ENCODE results near the gene MTREX. TPM values are rescaled to one million over a fixed set of nuclear protein-coding genes. Genes with fewer than 3 reads are reported as not detected.

The MTREX gene
- total and polyA plus RNA-seq, 2 of the 8 experiments (the other 6 are each of a cell fraction or from before 2014, with no cell fraction given), result 16.0 to 130 TPM

DNA sequence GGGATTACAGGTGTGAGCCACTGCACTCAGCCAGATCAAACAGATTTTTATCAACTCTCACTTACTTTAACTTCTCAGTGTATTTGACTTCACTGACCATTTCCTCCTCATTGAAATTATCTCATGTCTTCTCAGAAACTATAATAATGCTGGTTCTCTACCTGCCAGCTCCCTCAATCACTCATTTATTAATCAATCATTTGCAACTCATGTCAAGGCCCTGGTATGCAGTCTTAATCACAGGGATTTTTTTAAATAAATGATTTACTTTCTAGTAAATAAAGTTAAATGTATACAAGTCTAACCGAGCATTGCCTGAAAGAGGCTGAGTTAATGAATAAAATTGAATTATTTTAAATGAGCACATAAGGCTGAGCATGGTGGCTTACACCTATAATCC is 163.7 kb downstream of the MTREX start:
- Histone ChIP-seq H3K36me3 (ENCODE audit: control insufficient read depth in 2 of 4, insufficient read depth in 4 of 4, low read length in 3 of 4) (peaks cover 2 to 29% (median 6%) of the 10 kb centered on the region in 4 experiments; a peak in 3 of 8 replicates), H2BK12ac (ENCODE audit: low read depth, low read length) (no peak overlapping the region), H3K18ac (ENCODE audit: extremely low read depth, low read length) (no peak overlapping the region), H2AFZ (ENCODE audit: low read length) (no peak overlapping the region), H4K20me1 (replicated peaks in 1 of 2; ENCODE audit: control insufficient read depth in 1 of 2, insufficient read depth in 2 of 2, low read length in 2 of 2) (peaks cover 0 to under 1% of the 10 kb centered on the region in 2 experiments), H3K23me2 (ENCODE audit: low read depth, low read length) (no peaks in the 10 kb centered on the region), H3K56ac (replicated peaks; ENCODE audit: insufficient read length, low read depth, low read length) (no peak overlapping the region), H3K4me1 (replicated peaks in 1 of 4; ENCODE audit: control insufficient read depth in 3 of 4, insufficient read depth in 4 of 4, low read length in 3 of 4) (peaks cover 0 to 3% (median under 1%) of the 10 kb centered on the region in 4 experiments; a peak in 3 of 7 replicates), H3K79me1 (ENCODE audit: low read depth, low read length) (peaks cover 2% of the 10 kb centered on the region; the same call in 1 of the 2 replicates), H3K14ac (ENCODE audit: insufficient read length) (no peak overlapping the region), H4K8ac (ENCODE audit: extremely low read depth, insufficient read depth, low read length) (no peak overlapping the region), H2BK15ac (ENCODE audit: low read length) (no peak overlapping the region), H3K4me3 (ENCODE audit: extremely low read depth in 1 of 4, insufficient read depth in 2 of 4, low read depth in 3 of 4, low read length in 4 of 4) (no peak overlapping the region), H4K5ac (ENCODE audit: insufficient read length, low read depth, low read length) (no peak overlapping the region), H2BK120ac (replicated peaks; ENCODE audit: low read depth, low read length) (no peak overlapping the region), H3K9me3 (ENCODE audit: insufficient read depth in 2 of 2, low read depth in 1 of 2, low read length in 1 of 2) (no peaks in the 10 kb centered on the region), H3K23ac (ENCODE audit: insufficient read length) (no peak overlapping the region), H3K79me2 (ENCODE audit: control insufficient read depth in 1 of 2, insufficient read depth in 2 of 2, low read length in 2 of 2) (peaks cover 0 to 71% of the 10 kb centered on the region in 2 experiments; a peak in 2 of 4 replicates), H4K91ac (replicated peaks; ENCODE audit: insufficient read length, low read length) (no peak overlapping the region), H3K27ac (ENCODE audit: low read depth, low read length) (no peak overlapping the region), H3K9ac (replicated peaks in 1 of 4; ENCODE audit: extremely low read depth in 1 of 4, low read depth in 3 of 4, low read length in 3 of 4) (no peak overlapping the region), H3K27me3 (replicated peaks in 1 of 4; ENCODE audit: control insufficient read depth in 3 of 4, extremely low read depth in 1 of 4, insufficient read depth in 3 of 4, low read length in 3 of 4) (no peaks in the 10 kb centered on the region), H2AK5ac (ENCODE audit: low read depth, low read length) (no peak overlapping the region), H2BK5ac (ENCODE audit: low read depth, low read length) (no peak overlapping the region), H3K4me2 (ENCODE audit: insufficient read depth in 1 of 2, low read depth in 2 of 2, low read length in 2 of 2) (no peak overlapping the region), H3K4ac (replicated peaks; ENCODE audit: insufficient read length, low read depth, low read length) (no peak overlapping the region), H2BK20ac (ENCODE audit: low read length) (no peak overlapping the region)
- TF ChIP-seq BACH1 (IDR thresholded peaks at IDR 0.05; ENCODE audit: low read length) (no peak), KDM1A (IDR thresholded peaks at IDR 0.05; ENCODE audit: borderline replicate concordance, low read length) (no peak), TEAD4 (IDR thresholded peaks at IDR 0.05; ENCODE audit: low read depth, low read length) (no peak)
- CTCF ChIA-PET (ENCODE audit: partially characterized antibody), result interaction anchor here (0.6 to 0.9 kb wide), 2 partner anchors 38 to 221 kb away, joined by 3 read pairs; no protein-coding TSS in a partner anchor
- no peak for FAIRE-seq
- POLR2A ChIA-PET (ENCODE audit: partially characterized antibody), result no interaction called here
- WGBS, 2 experiments (ENCODE audit: extremely low coverage in 1 of 2, insufficient coverage in 1 of 2, insufficient read length in 1 of 2, insufficient replicate concordance in 2 of 2, low coverage in 1 of 2, low lambda C conversion rate in 2 of 2, missing lambda C conversion rate in 1 of 2), result 91% methylated on average over 1 of the region's 1 CpG; no CpG with 5 or more reads in 1 of the 2 experiments
- no peak for DNase-seq (ENCODE audit: low read depth in 1 of 2, low spot score in 2 of 2)
